ENCODE results near the gene DNAJA1. TPM values are rescaled to one million over a fixed set of nuclear protein-coding genes. Genes with fewer than 3 reads are reported as not detected.

The DNAJA1 gene
- total RNA-seq, 1 experiment from 2014 or later, result 74.5 TPM

DNA sequence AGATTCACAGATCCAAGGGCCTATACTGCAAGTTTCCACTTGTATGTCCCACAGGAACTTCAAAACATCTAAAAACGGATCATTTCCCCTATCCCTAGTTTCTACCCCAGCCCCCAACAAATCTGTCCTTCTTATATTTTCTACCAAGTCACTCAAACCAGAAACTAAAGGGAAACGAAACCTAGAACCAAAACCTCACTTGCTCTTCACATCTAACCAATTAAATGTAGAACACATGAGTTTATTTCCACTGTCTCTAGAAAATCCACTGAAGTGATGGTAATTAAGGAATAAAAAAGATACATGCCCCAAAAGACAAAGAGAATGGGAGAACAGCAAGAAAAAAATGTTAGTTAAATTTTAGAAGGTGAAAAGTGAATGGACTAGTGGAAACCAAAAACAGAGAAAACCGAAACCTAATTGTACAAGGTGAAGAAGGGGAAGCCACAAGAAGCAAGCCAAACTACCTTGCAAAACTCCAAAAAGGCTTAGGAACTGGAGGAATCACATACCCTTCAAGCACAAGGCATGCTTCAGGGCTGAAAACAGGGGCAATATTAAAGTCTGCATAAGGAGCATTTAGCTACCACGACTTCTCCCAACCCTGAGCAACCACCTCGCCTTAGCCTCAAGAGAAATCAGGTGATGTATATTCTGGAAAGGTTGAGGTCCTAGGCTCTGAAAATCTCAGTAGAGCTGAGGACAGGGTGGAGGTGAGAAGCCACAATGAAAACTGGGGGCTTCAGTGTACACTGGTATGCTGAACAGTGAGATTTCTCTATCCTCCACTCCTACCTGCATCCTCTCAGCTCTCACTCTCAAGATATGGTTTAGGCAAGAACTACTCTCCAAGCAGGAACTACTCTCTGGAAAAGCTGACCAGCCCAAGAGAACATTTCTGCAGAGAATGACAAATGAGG, 40.3 kb downstream of the DNAJA1 start:
- H3K36me3 Mint-ChIP-seq, result peaks cover 64% of the 10 kb centered on the region

More for the DNA sequence above, 40.3 kb downstream of the DNAJA1 start:
- Mint-ChIP-seq H3K4me3 (no peak overlapping the region), H3K27ac (no peak overlapping the region), H3K9me3 (no peaks in the 10 kb centered on the region), H3K27me3 (ENCODE audit: low read depth) (no peaks in the 10 kb centered on the region), H3K4me1 (no peaks in the 10 kb centered on the region)
- ATAC-seq (no peak), DNase-seq (ENCODE audit: low spot score) (no peak)
- CTCF ChIA-PET, result interaction anchor here (0.9 kb wide), 1 partner anchor 161 kb away, joined by 3 read pairs; no protein-coding TSS in a partner anchor
- POLR2A ChIA-PET, result no interaction called here
- TF ChIP-seq, protein P1, sequence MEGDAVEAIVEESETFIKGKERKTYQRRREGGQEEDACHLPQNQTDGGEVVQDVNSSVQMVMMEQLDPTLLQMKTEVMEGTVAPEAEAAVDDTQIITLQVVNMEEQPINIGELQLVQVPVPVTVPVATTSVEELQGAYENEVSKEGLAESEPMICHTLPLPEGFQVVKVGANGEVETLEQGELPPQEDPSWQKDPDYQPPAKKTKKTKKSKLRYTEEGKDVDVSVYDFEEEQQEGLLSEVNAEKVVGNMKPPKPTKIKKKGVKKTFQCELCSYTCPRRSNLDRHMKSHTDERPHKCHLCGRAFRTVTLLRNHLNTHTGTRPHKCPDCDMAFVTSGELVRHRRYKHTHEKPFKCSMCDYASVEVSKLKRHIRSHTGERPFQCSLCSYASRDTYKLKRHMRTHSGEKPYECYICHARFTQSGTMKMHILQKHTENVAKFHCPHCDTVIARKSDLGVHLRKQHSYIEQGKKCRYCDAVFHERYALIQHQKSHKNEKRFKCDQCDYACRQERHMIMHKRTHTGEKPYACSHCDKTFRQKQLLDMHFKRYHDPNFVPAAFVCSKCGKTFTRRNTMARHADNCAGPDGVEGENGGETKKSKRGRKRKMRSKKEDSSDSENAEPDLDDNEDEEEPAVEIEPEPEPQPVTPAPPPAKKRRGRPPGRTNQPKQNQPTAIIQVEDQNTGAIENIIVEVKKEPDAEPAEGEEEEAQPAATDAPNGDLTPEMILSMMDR (IDR thresholded peaks at IDR 0.05), result no peak
- TF ChIP-seq, protein P2, sequence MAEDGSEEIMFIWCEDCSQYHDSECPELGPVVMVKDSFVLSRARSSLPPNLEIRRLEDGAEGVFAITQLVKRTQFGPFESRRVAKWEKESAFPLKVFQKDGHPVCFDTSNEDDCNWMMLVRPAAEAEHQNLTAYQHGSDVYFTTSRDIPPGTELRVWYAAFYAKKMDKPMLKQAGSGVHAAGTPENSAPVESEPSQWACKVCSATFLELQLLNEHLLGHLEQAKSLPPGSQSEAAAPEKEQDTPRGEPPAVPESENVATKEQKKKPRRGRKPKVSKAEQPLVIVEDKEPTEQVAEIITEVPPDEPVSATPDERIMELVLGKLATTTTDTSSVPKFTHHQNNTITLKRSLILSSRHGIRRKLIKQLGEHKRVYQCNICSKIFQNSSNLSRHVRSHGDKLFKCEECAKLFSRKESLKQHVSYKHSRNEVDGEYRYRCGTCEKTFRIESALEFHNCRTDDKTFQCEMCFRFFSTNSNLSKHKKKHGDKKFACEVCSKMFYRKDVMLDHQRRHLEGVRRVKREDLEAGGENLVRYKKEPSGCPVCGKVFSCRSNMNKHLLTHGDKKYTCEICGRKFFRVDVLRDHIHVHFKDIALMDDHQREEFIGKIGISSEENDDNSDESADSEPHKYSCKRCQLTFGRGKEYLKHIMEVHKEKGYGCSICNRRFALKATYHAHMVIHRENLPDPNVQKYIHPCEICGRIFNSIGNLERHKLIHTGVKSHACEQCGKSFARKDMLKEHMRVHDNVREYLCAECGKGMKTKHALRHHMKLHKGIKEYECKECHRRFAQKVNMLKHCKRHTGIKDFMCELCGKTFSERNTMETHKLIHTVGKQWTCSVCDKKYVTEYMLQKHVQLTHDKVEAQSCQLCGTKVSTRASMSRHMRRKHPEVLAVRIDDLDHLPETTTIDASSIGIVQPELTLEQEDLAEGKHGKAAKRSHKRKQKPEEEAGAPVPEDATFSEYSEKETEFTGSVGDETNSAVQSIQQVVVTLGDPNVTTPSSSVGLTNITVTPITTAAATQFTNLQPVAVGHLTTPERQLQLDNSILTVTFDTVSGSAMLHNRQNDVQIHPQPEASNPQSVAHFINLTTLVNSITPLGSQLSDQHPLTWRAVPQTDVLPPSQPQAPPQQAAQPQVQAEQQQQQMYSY (CRISPR knock-in tag; IDR thresholded peaks at IDR 0.05), result no peak
- TF ChIP-seq, protein P3, sequence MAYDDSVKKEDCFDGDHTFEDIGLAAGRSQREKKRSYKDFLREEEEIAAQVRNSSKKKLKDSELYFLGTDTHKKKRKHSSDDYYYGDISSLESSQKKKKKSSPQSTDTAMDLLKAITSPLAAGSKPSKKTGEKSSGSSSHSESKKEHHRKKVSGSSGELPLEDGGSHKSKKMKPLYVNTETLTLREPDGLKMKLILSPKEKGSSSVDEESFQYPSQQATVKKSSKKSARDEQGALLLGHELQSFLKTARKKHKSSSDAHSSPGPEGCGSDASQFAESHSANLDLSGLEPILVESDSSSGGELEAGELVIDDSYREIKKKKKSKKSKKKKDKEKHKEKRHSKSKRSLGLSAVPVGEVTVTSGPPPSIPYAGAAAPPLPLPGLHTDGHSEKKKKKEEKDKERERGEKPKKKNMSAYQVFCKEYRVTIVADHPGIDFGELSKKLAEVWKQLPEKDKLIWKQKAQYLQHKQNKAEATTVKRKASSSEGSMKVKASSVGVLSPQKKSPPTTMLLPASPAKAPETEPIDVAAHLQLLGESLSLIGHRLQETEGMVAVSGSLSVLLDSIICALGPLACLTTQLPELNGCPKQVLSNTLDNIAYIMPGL (CRISPR knock-in tag; IDR thresholded peaks at IDR 0.05), result no peak
- TF ChIP-seq JAZF1 (CRISPR knock-in tag; IDR thresholded peaks at IDR 0.05) (no peak), CBFB (CRISPR knock-in tag; IDR thresholded peaks at IDR 0.05; ENCODE audit: low read depth) (no peak), ATF1 (CRISPR knock-in tag; IDR thresholded peaks at IDR 0.05) (no peak), RELA (CRISPR knock-in tag; IDR thresholded peaks at IDR 0.05; ENCODE audit: borderline replicate concordance) (no peak), ZNF121 (CRISPR knock-in tag; IDR thresholded peaks at IDR 0.05) (no peak), KAT7 (CRISPR knock-in tag; IDR thresholded peaks at IDR 0.05; ENCODE audit: borderline replicate concordance) (no peak), NR2C2 (CRISPR knock-in tag; IDR thresholded peaks at IDR 0.05) (no peak), ZNF396 (CRISPR knock-in tag; IDR thresholded peaks at IDR 0.05; ENCODE audit: borderline replicate concordance) (no peak), SOX15 (CRISPR knock-in tag; IDR thresholded peaks at IDR 0.05) (no peak), HMGA2 (CRISPR knock-in tag; IDR thresholded peaks at IDR 0.05) (no peak), ZNF423 (CRISPR knock-in tag; IDR thresholded peaks at IDR 0.05) (no peak), FOXJ3 (CRISPR knock-in tag; IDR thresholded peaks at IDR 0.05; ENCODE audit: borderline replicate concordance) (no peak)
- TF ChIP-seq, protein P4, sequence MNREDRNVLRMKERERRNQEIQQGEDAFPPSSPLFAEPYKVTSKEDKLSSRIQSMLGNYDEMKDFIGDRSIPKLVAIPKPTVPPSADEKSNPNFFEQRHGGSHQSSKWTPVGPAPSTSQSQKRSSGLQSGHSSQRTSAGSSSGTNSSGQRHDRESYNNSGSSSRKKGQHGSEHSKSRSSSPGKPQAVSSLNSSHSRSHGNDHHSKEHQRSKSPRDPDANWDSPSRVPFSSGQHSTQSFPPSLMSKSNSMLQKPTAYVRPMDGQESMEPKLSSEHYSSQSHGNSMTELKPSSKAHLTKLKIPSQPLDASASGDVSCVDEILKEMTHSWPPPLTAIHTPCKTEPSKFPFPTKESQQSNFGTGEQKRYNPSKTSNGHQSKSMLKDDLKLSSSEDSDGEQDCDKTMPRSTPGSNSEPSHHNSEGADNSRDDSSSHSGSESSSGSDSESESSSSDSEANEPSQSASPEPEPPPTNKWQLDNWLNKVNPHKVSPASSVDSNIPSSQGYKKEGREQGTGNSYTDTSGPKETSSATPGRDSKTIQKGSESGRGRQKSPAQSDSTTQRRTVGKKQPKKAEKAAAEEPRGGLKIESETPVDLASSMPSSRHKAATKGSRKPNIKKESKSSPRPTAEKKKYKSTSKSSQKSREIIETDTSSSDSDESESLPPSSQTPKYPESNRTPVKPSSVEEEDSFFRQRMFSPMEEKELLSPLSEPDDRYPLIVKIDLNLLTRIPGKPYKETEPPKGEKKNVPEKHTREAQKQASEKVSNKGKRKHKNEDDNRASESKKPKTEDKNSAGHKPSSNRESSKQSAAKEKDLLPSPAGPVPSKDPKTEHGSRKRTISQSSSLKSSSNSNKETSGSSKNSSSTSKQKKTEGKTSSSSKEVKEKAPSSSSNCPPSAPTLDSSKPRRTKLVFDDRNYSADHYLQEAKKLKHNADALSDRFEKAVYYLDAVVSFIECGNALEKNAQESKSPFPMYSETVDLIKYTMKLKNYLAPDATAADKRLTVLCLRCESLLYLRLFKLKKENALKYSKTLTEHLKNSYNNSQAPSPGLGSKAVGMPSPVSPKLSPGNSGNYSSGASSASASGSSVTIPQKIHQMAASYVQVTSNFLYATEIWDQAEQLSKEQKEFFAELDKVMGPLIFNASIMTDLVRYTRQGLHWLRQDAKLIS (CRISPR knock-in tag; IDR thresholded peaks at IDR 0.05; ENCODE audit: borderline replicate concordance), result no peak
- TF ChIP-seq, protein P5, sequence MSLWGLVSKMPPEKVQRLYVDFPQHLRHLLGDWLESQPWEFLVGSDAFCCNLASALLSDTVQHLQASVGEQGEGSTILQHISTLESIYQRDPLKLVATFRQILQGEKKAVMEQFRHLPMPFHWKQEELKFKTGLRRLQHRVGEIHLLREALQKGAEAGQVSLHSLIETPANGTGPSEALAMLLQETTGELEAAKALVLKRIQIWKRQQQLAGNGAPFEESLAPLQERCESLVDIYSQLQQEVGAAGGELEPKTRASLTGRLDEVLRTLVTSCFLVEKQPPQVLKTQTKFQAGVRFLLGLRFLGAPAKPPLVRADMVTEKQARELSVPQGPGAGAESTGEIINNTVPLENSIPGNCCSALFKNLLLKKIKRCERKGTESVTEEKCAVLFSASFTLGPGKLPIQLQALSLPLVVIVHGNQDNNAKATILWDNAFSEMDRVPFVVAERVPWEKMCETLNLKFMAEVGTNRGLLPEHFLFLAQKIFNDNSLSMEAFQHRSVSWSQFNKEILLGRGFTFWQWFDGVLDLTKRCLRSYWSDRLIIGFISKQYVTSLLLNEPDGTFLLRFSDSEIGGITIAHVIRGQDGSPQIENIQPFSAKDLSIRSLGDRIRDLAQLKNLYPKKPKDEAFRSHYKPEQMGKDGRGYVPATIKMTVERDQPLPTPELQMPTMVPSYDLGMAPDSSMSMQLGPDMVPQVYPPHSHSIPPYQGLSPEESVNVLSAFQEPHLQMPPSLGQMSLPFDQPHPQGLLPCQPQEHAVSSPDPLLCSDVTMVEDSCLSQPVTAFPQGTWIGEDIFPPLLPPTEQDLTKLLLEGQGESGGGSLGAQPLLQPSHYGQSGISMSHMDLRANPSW (CRISPR knock-in tag; conservative IDR thresholded peaks at IDR 0.05; ENCODE audit: low read depth), result no peak
- TF ChIP-seq, protein P6, sequence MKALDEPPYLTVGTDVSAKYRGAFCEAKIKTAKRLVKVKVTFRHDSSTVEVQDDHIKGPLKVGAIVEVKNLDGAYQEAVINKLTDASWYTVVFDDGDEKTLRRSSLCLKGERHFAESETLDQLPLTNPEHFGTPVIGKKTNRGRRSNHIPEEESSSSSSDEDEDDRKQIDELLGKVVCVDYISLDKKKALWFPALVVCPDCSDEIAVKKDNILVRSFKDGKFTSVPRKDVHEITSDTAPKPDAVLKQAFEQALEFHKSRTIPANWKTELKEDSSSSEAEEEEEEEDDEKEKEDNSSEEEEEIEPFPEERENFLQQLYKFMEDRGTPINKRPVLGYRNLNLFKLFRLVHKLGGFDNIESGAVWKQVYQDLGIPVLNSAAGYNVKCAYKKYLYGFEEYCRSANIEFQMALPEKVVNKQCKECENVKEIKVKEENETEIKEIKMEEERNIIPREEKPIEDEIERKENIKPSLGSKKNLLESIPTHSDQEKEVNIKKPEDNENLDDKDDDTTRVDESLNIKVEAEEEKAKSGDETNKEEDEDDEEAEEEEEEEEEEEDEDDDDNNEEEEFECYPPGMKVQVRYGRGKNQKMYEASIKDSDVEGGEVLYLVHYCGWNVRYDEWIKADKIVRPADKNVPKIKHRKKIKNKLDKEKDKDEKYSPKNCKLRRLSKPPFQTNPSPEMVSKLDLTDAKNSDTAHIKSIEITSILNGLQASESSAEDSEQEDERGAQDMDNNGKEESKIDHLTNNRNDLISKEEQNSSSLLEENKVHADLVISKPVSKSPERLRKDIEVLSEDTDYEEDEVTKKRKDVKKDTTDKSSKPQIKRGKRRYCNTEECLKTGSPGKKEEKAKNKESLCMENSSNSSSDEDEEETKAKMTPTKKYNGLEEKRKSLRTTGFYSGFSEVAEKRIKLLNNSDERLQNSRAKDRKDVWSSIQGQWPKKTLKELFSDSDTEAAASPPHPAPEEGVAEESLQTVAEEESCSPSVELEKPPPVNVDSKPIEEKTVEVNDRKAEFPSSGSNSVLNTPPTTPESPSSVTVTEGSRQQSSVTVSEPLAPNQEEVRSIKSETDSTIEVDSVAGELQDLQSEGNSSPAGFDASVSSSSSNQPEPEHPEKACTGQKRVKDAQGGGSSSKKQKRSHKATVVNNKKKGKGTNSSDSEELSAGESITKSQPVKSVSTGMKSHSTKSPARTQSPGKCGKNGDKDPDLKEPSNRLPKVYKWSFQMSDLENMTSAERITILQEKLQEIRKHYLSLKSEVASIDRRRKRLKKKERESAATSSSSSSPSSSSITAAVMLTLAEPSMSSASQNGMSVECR (CRISPR knock-in tag; IDR thresholded peaks at IDR 0.05; ENCODE audit: borderline replicate concordance), result no peak

All from WTC11 (cell line).